Esophagus (tissue), 2 donors: ENCODE results near the gene KIAA0408. TPM values are rescaled to one million over a fixed set of nuclear protein-coding genes. Genes with fewer than 3 reads are reported as not detected.

Source experiments
- H3K27ac ChIP-seq, 2 donors: one replicate each; pipeline ENCODE4 v1.5.1; 2013; ENCODE audit warnings: low read depth in 2 of 2, mild to moderate bottlenecking in 2 of 2, inconsistent platforms in 1 of 2, low read length in 1 of 2, moderate library complexity in 1 of 2
- H3K27me3 ChIP-seq, 2 donors: one replicate each; pipeline ENCODE4 v1.6.1; 2013; ENCODE audit warnings: low read length in 2 of 2, control low read depth in 1 of 2, mild to moderate bottlenecking in 1 of 2; ENCODE audit not compliant: insufficient read depth in 2 of 2, control insufficient read depth in 1 of 2
- H3K36me3 ChIP-seq, 2 donors: one replicate each; pipeline ENCODE4 v1.6.1; 2013; ENCODE audit warnings: low read length in 1 of 2; ENCODE audit not compliant: control insufficient read depth in 2 of 2, insufficient read depth in 2 of 2
- H3K4me1 ChIP-seq, 2 donors: one replicate each; pipeline ENCODE4 v1.6.1; 2013; ENCODE audit warnings: low read length in 1 of 2; ENCODE audit not compliant: control insufficient read depth in 2 of 2, insufficient read depth in 2 of 2
- H3K4me3 ChIP-seq, 2 donors: one replicate each; pipeline ENCODE4 v1.5.1; 2013; ENCODE audit warnings: low read length in 2 of 2, mild to moderate bottlenecking in 2 of 2, low read depth in 1 of 2, moderate library complexity in 1 of 2
- H3K9me3 ChIP-seq, 2 donors: one replicate each; pipeline ENCODE4 v1.6.1; 2013; ENCODE audit warnings: mild to moderate bottlenecking in 2 of 2, low read depth in 1 of 2, low read length in 1 of 2, moderate library complexity in 1 of 2; ENCODE audit not compliant: control insufficient read depth in 2 of 2, insufficient read depth in 1 of 2
- WGBS, 2 donors: extraction: QIAGEN DNeasy Blood & Tissue Kit; methylation state at CpG; one replicate each; pipeline ENCODE4 v1.1.7; 2013; 5-methylcytosine and 5-hydroxymethylcytosine counted together
- polyA plus RNA-seq, 2 donors: library from polyadenylated mRNA; stranded (reverse); fragments of 200-250 nt; gene quantifications; one replicate each; pipeline ENCODE4 v1.2.3, GENCODE V29; 2013
- donor health status: healthy with polysubstance abuse.
- donor health status: Bipolar disorder and iron deficiency.

The KIAA0408 gene
- polyA plus RNA-seq, 2 donors = 1.3 to 2.1 TPM

DNA sequence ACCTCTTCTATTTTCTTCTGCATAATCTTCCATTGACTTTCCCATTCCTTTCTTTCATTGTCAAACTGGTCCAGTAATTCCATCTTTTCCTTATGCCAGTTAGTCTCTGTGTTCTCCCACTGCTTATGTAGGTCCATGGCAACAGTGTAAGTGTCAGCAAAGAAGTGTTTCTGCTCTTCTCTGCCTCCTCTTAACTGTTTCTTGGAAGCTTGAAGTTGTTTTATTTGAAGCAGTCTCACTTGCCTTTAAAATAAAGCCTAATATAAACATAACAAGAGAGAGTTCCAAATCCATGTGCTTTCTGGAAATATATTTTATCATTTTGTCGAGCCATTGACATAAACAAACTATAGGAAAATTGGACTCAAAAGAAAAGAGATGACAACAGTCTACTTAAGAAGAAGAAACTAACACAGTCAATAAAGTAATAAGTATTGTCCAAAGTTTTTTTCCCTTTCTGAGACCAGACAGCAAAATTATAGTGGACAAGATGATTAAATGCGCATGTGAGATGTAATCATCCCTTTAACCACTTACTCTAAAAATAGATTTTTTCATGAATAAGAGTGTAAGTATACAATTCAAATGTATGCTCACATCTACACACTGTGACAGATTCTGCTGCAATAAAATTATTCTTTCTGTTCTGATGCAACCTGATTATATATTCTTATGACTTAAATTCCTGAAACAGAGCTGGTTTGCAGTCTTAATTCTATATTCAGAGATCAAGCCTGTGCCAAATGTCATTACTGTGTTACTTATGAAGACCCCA is 5.2 kb downstream of the KIAA0408 start:
- Histone ChIP-seq H3K27ac (no peak overlapping the region), H3K4me3 (no peak overlapping the region), H3K27me3 (no peaks in the 10 kb centered on the region), H3K36me3 (no peaks in the 10 kb centered on the region), H3K9me3 (no peaks in the 10 kb centered on the region), H3K4me1 (no peaks in the 10 kb centered on the region)
- 65 to 66% methylated on average over 2 of the region's 2 CpGs for WGBS, 2 donors

DNA sequence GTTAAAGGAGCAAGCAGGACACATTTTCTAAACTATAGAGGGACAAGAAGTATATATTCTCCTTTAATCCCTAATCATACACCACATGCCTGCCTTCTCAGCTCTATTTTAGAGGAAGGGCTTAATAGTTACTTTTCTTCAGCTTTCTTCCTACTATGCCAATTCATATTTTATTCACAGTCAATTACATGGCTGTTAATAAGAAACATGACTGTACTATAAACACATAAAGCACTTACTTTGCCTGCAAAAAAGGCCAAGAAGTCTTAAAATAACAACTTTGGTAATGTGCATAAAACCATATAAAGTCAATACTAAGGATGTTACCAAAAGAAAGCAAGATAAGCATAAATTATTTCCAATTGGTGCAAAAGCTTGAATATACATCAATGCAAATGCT is 6.4 kb downstream of the KIAA0408 start:
- Histone ChIP-seq H3K36me3 (no peaks in the 10 kb centered on the region), H3K27me3 (no peaks in the 10 kb centered on the region), H3K27ac (no peak overlapping the region), H3K4me1 (no peaks in the 10 kb centered on the region), H3K4me3 (no peak overlapping the region), H3K9me3 (no peaks in the 10 kb centered on the region)

DNA sequence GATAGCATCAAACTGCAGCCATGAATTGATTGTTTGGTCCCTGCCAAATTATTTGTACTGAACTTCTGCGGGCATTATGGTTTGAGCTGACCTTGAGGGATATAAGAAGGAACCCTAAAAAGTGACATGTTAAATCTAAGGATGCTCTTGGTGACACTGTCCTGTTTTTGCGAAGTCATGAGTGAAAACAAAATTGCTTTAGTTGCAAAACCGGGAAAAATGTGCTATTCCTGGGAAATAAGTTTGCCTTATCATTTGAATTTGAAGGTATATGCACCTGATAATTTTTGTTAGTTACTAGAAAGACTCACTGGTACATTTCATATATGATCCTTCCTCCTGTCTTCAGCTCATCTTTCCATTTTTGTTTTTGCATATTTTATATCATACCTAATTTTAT is 7.8 kb downstream of the KIAA0408 start:
- Histone ChIP-seq H3K27me3 (no peaks in the 10 kb centered on the region), H3K36me3 (no peaks in the 10 kb centered on the region), H3K27ac (no peak overlapping the region), H3K4me3 (no peak overlapping the region), H3K9me3 (no peaks in the 10 kb centered on the region), H3K4me1 (no peaks in the 10 kb centered on the region)
- 91 to 95% methylated on average over 3 of the region's 3 CpGs for WGBS, 2 donors

DNA sequence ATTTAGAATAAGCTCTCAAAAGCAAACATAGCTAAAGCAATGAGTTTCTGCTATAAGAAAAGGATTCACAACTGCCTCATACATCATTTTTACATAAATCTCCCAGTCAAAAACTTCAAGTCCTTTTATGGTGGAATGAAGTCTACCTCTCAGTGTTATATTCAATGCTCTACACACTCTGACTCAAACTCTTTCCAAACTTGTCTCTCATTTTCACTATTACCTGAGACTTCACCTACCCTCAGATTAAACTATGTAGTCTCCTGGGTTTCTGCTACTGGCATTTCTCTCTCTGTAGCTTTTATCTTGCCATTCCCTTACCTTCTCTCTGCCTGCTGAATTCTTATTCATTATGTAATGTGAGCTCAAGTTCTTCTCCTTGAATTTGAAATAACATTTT is 11.4 kb downstream of the KIAA0408 start:
- H3K36me3 ChIP-seq = no peaks in the 10 kb centered on the region
- H3K27me3 ChIP-seq = no peaks in the 10 kb centered on the region
- no peaks in the 10 kb centered on the region for H3K9me3 ChIP-seq
- no peak overlapping the region for H3K27ac ChIP-seq
- no peak overlapping the region for H3K4me3 ChIP-seq
- no peaks in the 10 kb centered on the region for H3K4me1 ChIP-seq

DNA sequence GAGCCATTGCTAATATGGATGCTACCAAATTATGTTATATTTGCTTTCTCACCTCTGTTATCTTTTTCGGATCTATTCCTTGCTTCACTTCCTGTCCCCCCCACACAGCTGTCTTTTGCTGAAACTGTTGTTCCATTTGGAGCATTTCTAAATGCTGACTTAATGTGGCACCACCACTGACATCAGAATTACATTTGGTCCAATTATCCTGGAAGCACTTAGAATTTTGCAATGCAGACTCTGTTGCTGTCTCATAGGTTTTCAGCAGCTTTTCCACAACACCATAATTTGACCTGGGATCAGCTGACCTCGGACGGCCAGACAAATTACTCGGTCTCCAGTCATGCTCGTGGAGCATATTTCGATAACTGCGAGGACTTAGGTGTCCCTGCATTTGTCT is 12.8 kb downstream of the KIAA0408 start:
- no peaks in the 10 kb centered on the region for H3K4me1 ChIP-seq
- no peaks in the 10 kb centered on the region for H3K36me3 ChIP-seq
- H3K4me3 ChIP-seq = no peak overlapping the region
- no peaks in the 10 kb centered on the region for H3K27me3 ChIP-seq
- 93% methylated on average over 7 of the region's 7 CpGs for WGBS, 2 donors
- no peak overlapping the region for H3K27ac ChIP-seq
- H3K9me3 ChIP-seq = no peaks in the 10 kb centered on the region

DNA sequence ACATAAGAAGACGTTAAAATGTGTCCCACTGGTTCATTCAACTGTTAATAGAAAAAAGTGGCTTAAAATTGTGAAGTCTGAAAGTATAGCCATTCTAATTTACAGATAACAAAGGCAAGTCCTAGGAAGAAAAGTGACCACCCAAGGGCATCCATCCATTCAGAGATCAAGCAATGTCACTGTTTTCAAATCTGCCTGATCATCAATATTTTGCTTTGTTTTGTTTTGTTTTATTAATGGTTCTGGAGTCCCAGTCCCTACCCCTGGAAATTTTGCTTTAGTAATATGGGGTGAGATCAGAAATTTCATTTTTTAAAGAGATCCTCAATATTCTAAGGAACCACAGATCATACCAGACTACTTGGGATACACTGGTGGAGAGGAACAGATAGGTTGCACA is 17.3 kb downstream of the KIAA0408 start:
- H3K27me3 ChIP-seq = no peaks in the 10 kb centered on the region
- H3K9me3 ChIP-seq = no peaks in the 10 kb centered on the region
- 68 to 77% methylated on average over 1 of the region's 1 CpG for WGBS, 2 donors
- H3K4me1 ChIP-seq = no peaks in the 10 kb centered on the region
- H3K4me3 ChIP-seq = no peak overlapping the region
- H3K27ac ChIP-seq = no peak overlapping the region
- no peaks in the 10 kb centered on the region for H3K36me3 ChIP-seq

DNA sequence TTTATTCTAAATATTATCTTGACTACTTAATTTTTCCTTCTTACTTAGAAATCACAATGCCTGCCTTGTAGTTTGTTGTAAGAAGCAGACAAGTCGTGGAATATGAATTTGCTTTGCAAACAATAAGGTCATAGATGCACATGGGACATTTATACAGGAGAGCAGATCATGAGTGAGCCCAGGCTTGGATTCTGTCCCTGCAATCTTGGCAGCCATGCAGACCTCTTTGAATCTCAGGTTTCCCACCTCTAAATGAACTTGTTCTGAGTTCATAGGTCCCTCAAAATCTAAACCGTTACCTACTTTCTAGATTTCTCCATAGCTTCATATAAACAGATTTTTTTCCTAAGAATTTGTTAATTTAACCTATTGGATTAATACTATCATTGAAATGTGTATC is 19.5 kb downstream of the KIAA0408 start:
- Histone ChIP-seq H3K9me3 (no peaks in the 10 kb centered on the region), H3K27me3 (no peaks in the 10 kb centered on the region), H3K4me1 (no peaks in the 10 kb centered on the region), H3K4me3 (no peak overlapping the region), H3K27ac (no peak overlapping the region), H3K36me3 (no peaks in the 10 kb centered on the region)
- 28 to 37% methylated on average over 2 of the region's 2 CpGs for WGBS, 2 donors

DNA sequence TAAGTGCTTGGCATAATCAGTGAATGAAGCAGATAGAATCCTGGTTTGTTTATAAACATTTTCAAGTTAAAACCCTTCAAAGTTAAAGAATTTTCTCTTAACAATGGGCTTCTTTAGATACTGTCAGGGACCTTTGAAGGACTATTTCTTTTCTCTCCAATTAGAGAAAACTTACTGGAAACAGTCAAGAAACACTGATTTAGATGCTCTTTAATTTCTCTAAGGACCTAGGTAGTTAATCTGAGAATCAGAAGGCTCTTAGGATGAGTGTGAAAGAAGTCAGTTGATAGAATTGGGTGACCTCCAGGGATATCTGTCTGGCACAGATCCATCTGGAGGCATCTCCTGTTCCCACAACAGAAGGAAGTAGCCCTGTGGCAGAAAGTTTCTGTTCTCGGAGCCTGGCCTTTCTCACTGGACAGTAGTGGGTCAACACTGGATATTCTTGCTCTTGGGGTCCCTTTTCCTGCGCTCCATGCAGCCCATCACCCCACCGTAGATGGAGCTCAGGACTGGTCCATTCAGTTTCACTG is 22.5 kb downstream of the KIAA0408 start:
- H3K27me3 ChIP-seq = no peaks in the 10 kb centered on the region
- 69 to 73% methylated on average over 3 of the region's 3 CpGs for WGBS, 2 donors
- H3K27ac ChIP-seq = no peak overlapping the region
- H3K36me3 ChIP-seq = no peaks in the 10 kb centered on the region
- no peaks in the 10 kb centered on the region for H3K9me3 ChIP-seq
- no peaks in the 10 kb centered on the region for H3K4me1 ChIP-seq
- H3K4me3 ChIP-seq = no peak overlapping the region

DNA sequence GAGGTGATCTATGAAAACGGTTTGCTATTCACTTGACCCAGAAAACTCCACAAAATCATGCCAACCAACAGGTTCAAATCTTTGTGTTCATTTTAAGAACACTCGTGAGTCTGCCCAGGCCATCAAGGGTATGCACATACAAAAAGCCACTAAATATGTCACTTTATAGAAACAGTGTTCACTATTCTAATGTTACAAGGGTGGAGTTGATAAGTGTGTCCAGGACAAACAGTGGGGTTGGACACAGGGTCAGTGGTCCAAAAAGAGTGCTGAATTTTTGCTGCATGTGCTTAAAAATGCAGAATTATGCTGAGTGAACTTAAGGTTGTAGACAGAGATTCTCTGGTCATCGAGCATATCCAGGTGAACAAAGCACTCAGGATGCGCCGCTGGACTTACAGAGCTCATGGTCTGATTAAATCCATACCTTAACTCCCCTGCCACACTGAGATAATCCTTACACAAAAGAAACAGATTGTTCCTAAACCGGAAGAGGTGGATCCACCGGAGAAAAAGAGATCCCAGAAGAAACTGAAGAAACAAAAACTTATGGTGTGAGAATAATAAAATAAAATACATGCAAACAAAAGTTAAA is 23.5 kb downstream of the KIAA0408 start:
- H3K4me1 ChIP-seq = no peaks in the 10 kb centered on the region
- no peak overlapping the region for H3K27ac ChIP-seq
- no peak overlapping the region for H3K4me3 ChIP-seq
- H3K27me3 ChIP-seq = no peaks in the 10 kb centered on the region
- 78 to 81% methylated on average over 7 of the region's 7 CpGs for WGBS, 2 donors
- no peaks in the 10 kb centered on the region for H3K36me3 ChIP-seq
- H3K9me3 ChIP-seq = no peaks in the 10 kb centered on the region

DNA sequence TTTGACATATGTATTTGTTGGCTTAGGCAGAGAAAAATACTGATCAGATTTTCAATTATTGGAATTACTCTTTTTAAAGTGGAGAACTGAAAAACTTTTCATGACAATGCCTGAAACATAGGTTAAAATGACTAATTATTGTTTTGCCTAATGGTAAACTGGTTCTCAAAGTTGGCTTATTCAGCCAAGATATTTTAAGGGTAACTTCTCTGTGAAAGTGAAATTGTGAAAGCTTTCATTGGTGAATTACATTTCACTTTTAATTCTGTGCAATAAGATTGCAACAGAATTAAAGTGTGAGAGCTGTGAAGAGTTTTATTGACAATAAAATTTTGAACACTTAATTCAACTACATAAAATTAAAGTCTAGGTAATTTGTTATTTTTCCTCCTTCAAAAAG is 24.5 kb downstream of the KIAA0408 start:
- H3K9me3 ChIP-seq = no peaks in the 10 kb centered on the region
- no peaks in the 10 kb centered on the region for H3K4me1 ChIP-seq
- no peak overlapping the region for H3K4me3 ChIP-seq
- H3K27me3 ChIP-seq = no peaks in the 10 kb centered on the region
- H3K27ac ChIP-seq = no peak overlapping the region
- no peaks in the 10 kb centered on the region for H3K36me3 ChIP-seq
